NCI-H345 treated with DMSO at 0.1 percent for 48 hours (cell line): ENCODE measurements around the gene MEX3C.

Experiments used
- DNase-seq: peaks from one replicate; lab custom pipeline; 2025; ENCODE audit not compliant: unreplicated experiment; lab: John Stamatoyannopoulos, UW

Gene MEX3C

DNA sequence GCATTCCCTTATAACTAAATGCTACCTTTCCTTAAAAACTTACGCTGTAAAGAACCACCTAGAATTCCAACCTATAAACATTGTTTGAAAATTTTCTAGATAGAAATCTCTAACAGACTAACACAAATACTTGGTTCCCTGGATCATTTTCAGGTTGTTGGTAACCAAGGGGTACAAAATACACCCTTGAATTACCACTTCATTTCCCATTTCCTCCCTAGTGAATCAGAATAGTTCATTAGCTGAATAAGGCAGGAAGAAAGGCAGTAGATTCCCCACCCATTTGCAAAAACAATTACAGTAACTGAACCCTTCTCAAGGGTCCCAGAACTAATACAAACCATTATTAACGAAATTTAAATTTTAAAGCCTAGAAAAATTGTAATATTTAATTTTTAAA is 5.5 kb downstream of the MEX3C start:
- no peak for DNase-seq

- no peak for DNase-seq
These were observed 6.3 kb downstream of the MEX3C start for GRCh38 chr18:51191128-51191717.

- no peak for DNase-seq
These were observed 7.5 kb downstream of the MEX3C start for GRCh38 chr18:51190000-51190399.

- no peak for DNase-seq
These were observed 9.3 kb downstream of the MEX3C start for GRCh38 chr18:51188024-51188701.

DNA sequence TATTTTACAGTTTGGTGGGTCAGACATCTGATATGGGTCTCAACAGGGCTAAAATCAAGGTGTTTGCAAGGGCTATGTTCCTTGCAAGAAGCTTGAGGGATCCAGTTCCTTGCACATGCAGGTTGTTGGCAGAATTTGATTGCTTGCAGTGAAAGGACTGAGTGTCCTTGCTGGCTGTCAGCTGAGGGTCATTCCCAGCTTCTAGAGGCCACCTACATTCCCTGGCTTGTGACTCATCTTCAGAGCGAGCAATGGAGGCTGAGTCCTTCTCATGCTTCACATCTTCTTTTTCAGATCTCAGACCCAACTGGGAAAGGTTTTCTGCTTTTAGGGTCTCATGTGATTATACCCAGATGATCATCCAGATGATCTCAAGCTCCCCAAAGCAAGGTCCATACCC is 12.4 kb downstream of the MEX3C start:
- no peak for DNase-seq

GRCh38 chr18:51184091-51184457 is 13.4 kb downstream of the MEX3C start:
- DNase-seq = no peak

- DNase-seq = no peak
These were observed 13.9 kb downstream of the MEX3C start for GRCh38 chr18:51183372-51184090.

GRCh38 chr18:51182824-51183223 is 14.7 kb downstream of the MEX3C start:
- no peak for DNase-seq

DNA sequence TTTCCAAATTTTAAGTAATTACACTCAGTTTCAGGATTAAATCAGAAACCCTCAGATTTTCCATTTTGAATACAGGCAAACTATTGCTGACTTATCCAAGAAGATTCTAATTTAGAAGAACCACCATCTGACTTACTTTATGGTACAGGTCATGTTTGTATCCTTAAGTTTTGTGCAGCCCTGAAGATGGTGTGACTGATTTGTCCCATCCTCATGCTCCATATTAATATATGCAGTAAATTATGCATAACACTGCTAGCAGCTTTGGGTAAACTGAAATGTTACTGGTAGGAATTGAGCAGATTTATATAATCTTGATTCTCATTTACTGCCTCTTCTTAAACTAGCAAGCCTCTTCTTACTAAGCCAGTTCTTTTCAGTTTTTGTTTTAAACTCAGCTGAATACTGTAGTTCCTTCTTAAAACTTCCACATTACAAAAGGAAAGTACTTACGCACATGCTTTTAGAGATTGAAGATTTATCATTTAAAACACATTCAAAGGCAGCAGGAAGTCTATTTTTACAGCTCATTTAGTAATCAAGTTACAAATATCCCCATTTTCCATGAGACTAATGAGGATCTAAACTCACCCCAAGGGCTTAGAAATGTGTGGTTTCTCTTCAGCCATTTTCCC is 25.7 kb downstream of the MEX3C start:
- no peak for DNase-seq

- no peak for DNase-seq
These were observed 26.3 kb downstream of the MEX3C start for GRCh38 chr18:51171223-51171622.

DNA sequence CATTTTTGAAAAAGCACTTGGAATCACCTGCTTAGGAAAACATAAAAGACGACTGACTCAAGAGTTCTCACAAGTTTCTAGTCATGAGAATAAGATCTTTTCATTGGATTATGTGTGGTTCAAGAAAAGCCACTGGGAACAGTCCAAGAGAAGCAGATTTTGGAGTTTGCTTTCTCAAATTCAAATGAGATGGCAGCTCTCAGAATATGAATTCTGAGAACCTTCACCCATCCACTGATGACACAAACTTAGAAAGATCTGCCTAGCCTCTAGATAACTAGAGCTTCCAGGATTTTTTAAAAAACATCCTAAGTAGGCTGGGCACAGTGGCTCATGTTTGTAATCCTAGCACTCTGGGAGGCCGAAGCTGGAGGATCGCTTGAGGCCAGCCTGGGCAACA is 26.8 kb downstream of the MEX3C start:
- DNase-seq = no peak

- no peak for DNase-seq
These were observed 27.8 kb downstream of the MEX3C start for GRCh38 chr18:51169731-51170130.

DNA sequence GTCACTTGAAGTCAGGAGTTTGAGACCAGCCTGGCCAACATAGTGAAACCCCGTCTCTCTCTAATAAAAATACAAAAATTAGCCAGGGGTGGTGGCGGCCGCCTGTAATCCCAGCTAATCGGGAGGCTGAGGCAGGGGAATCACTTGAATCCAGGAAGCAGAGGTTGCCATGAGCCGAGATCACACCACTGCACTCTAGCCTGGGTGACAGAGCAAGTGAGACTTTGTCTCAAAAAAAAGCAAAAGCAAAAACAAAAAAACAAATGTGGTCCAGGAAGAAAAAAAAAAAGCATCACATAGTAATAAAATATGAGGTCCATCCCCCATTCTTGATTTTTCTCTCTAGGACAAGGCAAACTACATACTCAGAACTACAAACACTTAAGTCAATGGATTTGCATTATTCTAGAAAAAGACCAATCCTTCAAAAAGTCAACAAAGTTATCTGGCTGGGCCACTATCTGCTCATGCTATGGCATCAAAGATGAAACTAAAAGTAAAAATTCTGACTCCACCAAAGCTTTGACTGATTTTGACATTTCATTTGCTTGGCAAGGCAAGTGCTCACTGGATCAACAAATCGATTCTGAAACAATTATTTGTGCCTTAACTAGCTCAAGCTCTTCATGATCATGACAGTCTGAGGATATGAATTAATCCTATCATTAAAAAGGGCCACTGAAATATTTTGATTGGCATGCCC is 28.4 kb downstream of the MEX3C start:
- no peak for DNase-seq

DNA sequence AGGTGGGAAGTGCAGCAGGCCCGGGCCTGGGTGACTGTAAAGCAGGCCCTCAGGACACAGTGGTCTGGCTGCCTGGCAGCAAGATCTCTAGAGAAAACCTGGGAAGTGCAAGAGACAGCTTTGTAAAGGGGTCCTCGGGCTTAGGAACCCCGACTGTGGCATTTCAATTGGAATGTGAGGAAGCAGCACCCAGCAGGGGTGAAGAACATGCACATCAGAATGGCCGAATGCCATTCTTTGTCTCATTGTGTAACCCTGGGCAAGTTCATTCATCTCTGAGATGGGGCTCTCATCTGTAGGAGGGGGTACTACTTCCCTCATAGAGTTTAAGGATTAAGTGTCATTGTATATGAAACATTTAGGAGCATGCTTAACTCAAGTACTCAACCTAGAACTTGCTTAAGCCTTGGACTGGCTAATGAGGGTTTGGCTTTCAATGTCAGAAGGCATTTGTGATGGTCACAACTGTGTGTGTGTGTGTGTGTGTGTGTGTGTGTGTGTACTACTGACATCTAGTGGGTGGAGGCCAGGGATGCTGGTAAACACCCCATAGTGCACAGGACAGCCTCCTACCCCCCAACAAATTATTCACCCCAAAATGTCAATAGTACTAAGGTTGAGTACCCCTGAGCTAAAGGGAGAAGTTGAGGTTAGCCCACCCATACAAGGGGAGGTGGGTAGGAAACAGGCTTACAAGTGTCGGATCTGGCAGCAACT is 29.3 kb downstream of the MEX3C start:
- no peak for DNase-seq

GRCh38 chr18:51165296-51165695 is 32.2 kb downstream of the MEX3C start:
- DNase-seq = no peak

DNA sequence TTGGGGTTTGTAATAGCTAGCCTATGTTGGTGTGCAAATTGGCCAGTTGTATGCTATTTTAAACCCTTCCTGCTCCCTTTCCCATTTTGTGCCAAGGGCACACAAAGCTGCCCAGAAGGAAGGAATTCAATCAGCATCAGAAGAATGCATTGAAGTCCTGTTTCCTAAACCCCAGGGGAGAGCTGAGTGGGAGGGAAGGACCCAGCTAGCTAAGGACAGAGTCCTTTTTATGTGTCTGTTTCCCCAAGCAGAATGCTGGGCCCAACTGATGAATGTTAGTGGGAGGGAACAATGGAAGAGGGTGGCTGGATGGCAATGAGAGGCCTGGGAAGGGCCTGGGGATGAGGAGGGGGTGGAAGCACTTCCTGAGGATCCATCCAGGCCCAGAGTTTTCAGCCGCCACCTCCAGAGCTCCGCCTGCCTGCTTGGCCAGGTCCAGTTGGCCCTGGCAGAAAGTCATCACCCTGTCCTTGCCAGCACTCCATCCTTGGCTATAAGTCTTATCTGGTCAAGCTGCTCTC is 32.7 kb downstream of the MEX3C start:
- DNase-seq = no peak

DNA sequence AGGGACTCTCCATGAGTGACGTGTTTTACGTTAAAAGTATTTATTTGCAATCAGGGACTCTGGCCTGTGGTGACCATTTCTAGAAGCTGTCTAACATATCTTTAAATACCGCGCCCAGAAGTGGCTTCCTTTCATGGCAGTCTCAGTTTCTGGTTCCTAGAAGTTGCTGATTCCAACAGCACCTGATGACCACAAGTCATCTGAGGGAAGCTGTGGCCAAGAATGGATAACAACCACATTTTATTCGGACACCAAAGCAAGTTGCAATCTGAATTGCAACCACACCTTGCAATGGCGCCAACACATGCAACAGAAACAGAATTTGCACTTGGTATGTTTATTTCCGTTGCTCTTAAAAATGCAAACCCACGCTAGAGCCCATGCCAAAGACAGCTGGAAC is 33.1 kb downstream of the MEX3C start:
- no peak for DNase-seq

DNA sequence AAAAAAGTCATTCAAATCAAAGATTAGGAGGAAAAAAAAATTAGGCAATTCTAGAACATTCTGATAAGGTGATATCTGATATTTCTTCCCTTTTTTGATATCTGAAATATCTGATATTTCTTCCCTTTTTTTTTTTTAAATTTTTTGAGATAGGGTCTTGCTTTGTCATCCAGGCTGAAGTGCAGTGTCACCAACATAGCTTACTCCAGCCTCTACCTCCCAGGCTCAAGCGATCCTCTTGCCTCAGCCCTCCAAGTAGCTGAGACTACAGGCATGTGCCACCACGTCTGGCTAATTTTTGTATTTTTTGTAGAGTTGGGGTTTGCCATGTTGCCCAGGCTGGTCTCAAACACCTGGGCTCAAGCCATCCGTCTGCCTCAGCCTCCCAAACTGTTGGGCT is 33.9 kb downstream of the MEX3C start:
- DNase-seq = no peak

DNA sequence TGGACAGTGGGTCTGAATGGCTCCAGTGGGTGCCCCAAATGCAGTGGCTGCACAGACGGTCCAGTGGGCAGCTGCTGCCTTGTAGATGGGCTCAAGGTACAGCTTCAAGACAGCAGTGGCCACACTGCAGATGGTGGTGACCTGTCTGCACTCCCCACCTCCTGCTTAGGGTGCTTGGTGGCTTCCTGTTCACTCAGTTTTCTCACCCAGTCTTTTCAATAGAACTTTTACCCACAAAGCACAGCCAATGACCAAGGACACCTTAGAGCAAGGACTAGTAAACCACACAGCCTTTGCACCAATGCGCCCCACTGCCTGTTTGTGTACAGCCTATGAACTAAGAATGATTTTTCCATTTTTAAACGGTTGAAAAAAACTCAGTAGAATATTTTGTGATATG is 34.9 kb downstream of the MEX3C start:
- DNase-seq = no peak

- DNase-seq = no peak
These were observed 36.8 kb downstream of the MEX3C start for GRCh38 chr18:51160646-51161045.

DNA sequence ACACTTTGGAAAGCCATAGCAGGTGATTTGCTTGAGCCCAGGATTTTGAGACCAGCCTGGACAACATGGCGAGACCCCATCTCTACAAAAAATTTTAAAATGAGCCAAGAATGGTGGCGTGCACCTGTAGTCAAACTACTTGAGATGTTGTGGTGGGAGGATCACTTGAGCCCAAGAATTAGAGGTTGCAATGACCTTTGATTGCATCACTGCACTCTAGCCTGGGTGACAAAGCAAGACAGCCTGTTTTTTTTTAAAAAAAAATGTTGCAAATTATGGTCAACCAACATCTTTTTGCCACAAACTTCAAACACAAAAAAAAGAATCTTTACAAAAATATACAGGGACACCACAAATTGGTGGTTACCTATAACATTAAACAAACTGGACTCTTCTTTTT is 40.3 kb downstream of the MEX3C start:
- DNase-seq = no peak
